Fibroblast of lung (primary cell): Measurements from ENCODE around the gene PLXNA1.

Experiments
- CTCF ChIP-seq, 2 donors: IDR thresholded peaks in 1 of 2; conservative IDR thresholded peaks in 1 of 2; 1 replicate in 1 of 2; 2 replicates in 1 of 2; pipeline ENCODE4 v1.5.1; 2011 to 2012; ENCODE audit warnings: low read length in 2 of 2, control low read depth in 1 of 2, inconsistent platforms in 1 of 2, low read depth in 1 of 2, mild to moderate bottlenecking in 1 of 2
- EZH2 ChIP-seq: IDR thresholded peaks from 2 replicates; pipeline ENCODE4 v1.5.1; 2012; ENCODE audit warnings: low read length, control low read depth, mild to moderate bottlenecking; ENCODE audit errors: missing control alignments

- TF ChIP-seq CTCF (conservative IDR thresholded peaks at IDR 0.05 in 1 of 2, IDR thresholded peaks at IDR 0.05 in 1 of 2; ENCODE audit: low read depth in 1 of 2, low read length in 2 of 2) (no peak), EZH2 (no peak)
Measured at GRCh38 chr3:127027061-127027735, 44.3 kb downstream of the PLXNA1 start.
